GM23338 (cell line): ENCODE data around the gene ARFIP1. TPM values are rescaled to one million over a fixed set of nuclear protein-coding genes. Genes with fewer than 3 reads are reported as not detected.

Experiments used
- ATAC-seq: fragments of 200-7000 bp; cut with Tn5 transposase; 3 replicates; pipeline ENCODE4 v1.9.1; 2020
- DNase-seq: peaks from one replicate; pipeline ENCODE4 v3.0.0-alpha.2; 2015; ENCODE audit warnings: low spot score
- H2AFZ ChIP-seq: fragments of 200-600 bp; sonication (generic); 2 replicates; pipeline ENCODE4 v1.8.0; 2016; ENCODE audit warnings: antibody characterized with exemption, mild to moderate bottlenecking, moderate library complexity
- H3F3A ChIP-seq: fragments of 200-600 bp; sonication (generic); replicated peaks from 2 replicates; pipeline ENCODE4 v1.8.0; 2017; ENCODE audit warnings: antibody characterized with exemption, mixed run types, low read depth
- H3K27ac ChIP-seq: fragments of 200-600 bp; sonication (generic); 2 replicates; pipeline ENCODE4 v1.6.1; 2016; ENCODE audit warnings: low read depth
- H3K27me3 ChIP-seq: fragments of 200-600 bp; sonication (generic); 2 replicates; pipeline ENCODE4 v1.8.0; 2016; ENCODE audit warnings: mild to moderate bottlenecking, mixed run types, moderate library complexity; ENCODE audit not compliant: insufficient read depth
- H3K36me3 ChIP-seq: fragments of 200-600 bp; sonication (generic); 2 replicates; pipeline ENCODE4 v1.8.0; 2016; ENCODE audit warnings: mild to moderate bottlenecking; ENCODE audit not compliant: insufficient read depth
- H3K4me1 ChIP-seq: fragments of 200-600 bp; sonication (generic); 2 replicates; pipeline ENCODE4 v1.8.0; 2016; ENCODE audit warnings: mild to moderate bottlenecking, moderate library complexity; ENCODE audit not compliant: insufficient read depth
- H3K4me2 ChIP-seq: fragments of 200-600 bp; sonication (generic); 2 replicates; pipeline ENCODE4 v1.7.1; 2017; ENCODE audit warnings: mixed run types
- H3K4me3 ChIP-seq: fragments of 200-600 bp; sonication (generic); 2 replicates; pipeline ENCODE4 v1.6.1; 2016; ENCODE audit warnings: mixed run types
- H3K79me2 ChIP-seq: fragments of 200-600 bp; sonication (generic); replicated peaks from 2 replicates; pipeline ENCODE4 v1.8.0; 2017; ENCODE audit warnings: mild to moderate bottlenecking; ENCODE audit not compliant: insufficient read depth
- H3K9me2 ChIP-seq: fragments of 200-600 bp; sonication (generic); 2 replicates; pipeline ENCODE4 v1.8.0; 2017; ENCODE audit not compliant: insufficient read depth
- H4K20me1 ChIP-seq: fragments of 200-600 bp; sonication (generic); replicated peaks from 2 replicates; pipeline ENCODE4 v1.8.0; 2017; ENCODE audit warnings: mild to moderate bottlenecking; ENCODE audit not compliant: insufficient read depth
- H3K27ac Mint-ChIP-seq: 2 replicates; pipeline ENCODE4 v1.8.0; 2020; ENCODE audit warnings: inconsistent platforms, mild to moderate bottlenecking, moderate library complexity, mixed read lengths
- H3K27me3 Mint-ChIP-seq: 3 replicates; pipeline ENCODE4 v1.8.0; 2022; ENCODE audit warnings: low read depth, mild to moderate bottlenecking, moderate library complexity, mixed read lengths, inconsistent platforms; ENCODE audit not compliant: insufficient read depth, poor library complexity
- H3K36me3 Mint-ChIP-seq: 3 replicates; pipeline ENCODE4 v1.8.0; 2021; ENCODE audit warnings: low read depth, mild to moderate bottlenecking, inconsistent platforms, moderate library complexity, mixed read lengths
- H3K4me1 Mint-ChIP-seq: 3 replicates; pipeline ENCODE4 v1.8.0; 2020; ENCODE audit warnings: mild to moderate bottlenecking, inconsistent platforms, mixed read lengths
- H3K4me3 Mint-ChIP-seq: 3 replicates; pipeline ENCODE4 v1.8.0; 2021; ENCODE audit warnings: moderate library complexity, mild to moderate bottlenecking, inconsistent platforms, mixed read lengths
- H3K9me3 Mint-ChIP-seq: 3 replicates; pipeline ENCODE4 v1.8.0; 2020; ENCODE audit warnings: moderate library complexity, mild to moderate bottlenecking, inconsistent platforms, mixed read lengths
- CREB1 ChIP-seq: fragments of 250-450 bp; sonication (Bioruptor Pico); IDR thresholded peaks from 2 replicates; pipeline ENCODE4 v1.5.0; 2020; ENCODE audit warnings: low read depth, mild to moderate bottlenecking, moderate library complexity
- EZH2 ChIP-seq: fragments of 200-600 bp; sonication (generic); IDR thresholded peaks from one replicate; pipeline ENCODE4 v1.8.0; 2017; ENCODE audit warnings: antibody characterized with exemption, mild to moderate bottlenecking, low read depth; ENCODE audit not compliant: unreplicated experiment
- JUNB ChIP-seq: IDR thresholded peaks from one replicate; pipeline ENCODE4 v1.6.1; 2016; ENCODE audit warnings: antibody characterized with exemption; ENCODE audit not compliant: unreplicated experiment
- NANOG ChIP-seq: IDR thresholded peaks from 2 replicates; pipeline ENCODE4 v1.6.1; 2016; ENCODE audit warnings: antibody characterized with exemption, borderline replicate concordance
- POLR2AphosphoS5 ChIP-seq: IDR thresholded peaks from 2 replicates; pipeline ENCODE4 v1.6.1; 2016; ENCODE audit warnings: antibody characterized with exemption, low read depth
- STAT1 ChIP-seq: IDR thresholded peaks from one replicate; pipeline ENCODE4 v1.6.1; 2016; ENCODE audit warnings: antibody characterized with exemption; ENCODE audit not compliant: unreplicated experiment
- ZNF114 ChIP-seq: fragments of 250-450 bp; sonication (Bioruptor Pico); IDR thresholded peaks from 2 replicates; pipeline ENCODE4 v1.5.0; 2020; ENCODE audit warnings: mild to moderate bottlenecking, moderate library complexity
- polyA plus RNA-seq: library from polyadenylated mRNA; unstranded; fragments of >200 nt; fragmentation: Nextera tagmentation; extraction: Ambion mirVana; gene quantifications from 2 replicates; pipeline ENCODE4 v1.2.1, GENCODE V29; 2016
- total RNA-seq: library from RNA; depleted of rRNA; stranded (reverse); fragments of >200 nt; shearing (Covaris generic); gene quantifications from 2 replicates; pipeline ENCODE4 v1.2.3, GENCODE V29; 2014
- TF ChIP-seq, protein P1 (sequence below): fragments of 250-450 bp; sonication (Bioruptor Pico); IDR thresholded peaks from 2 replicates; pipeline ENCODE4 v1.5.0; 2020; ENCODE audit warnings: mild to moderate bottlenecking, moderate library complexity
- TF ChIP-seq, protein P2 (sequence below), 2 experiments: fragments of 200-600 bp in 1 of 2; sonication (generic) in 1 of 2; conservative IDR thresholded peaks; 2 replicates each; pipeline versions ENCODE4 v1.5.1 to v1.6.1; 2016 to 2017; ENCODE audit warnings: antibody characterized with exemption in 2 of 2, low read depth in 2 of 2, mild to moderate bottlenecking in 2 of 2, moderate library complexity in 1 of 2

The ARFIP1 gene
- total and polyA plus RNA-seq, 2 experiments from 2014 or later, result 46.0 to 49.6 TPM

DNA sequence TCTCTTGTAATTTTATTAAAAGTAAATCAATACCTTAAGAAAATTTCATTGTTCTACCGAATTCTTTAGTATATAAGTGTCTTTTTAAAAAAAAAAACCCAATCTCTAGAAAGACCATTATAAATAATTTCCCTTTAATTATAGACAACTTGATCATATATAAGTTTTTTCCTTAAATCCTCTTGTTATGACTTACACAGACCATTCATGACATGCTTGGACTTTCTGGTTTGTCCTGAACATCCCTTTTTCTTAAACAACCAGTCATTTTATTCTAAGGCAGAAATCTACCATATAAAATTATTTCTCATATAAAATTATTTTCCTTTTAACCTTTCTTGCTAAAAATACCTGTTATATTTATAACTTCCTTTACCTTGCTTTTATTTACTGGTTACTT lies 141.0 kb downstream of the ARFIP1 start (continued):
- TF ChIP-seq STAT1, result no peak
- TF ChIP-seq POLR2AphosphoS5, result no peak

DNA sequence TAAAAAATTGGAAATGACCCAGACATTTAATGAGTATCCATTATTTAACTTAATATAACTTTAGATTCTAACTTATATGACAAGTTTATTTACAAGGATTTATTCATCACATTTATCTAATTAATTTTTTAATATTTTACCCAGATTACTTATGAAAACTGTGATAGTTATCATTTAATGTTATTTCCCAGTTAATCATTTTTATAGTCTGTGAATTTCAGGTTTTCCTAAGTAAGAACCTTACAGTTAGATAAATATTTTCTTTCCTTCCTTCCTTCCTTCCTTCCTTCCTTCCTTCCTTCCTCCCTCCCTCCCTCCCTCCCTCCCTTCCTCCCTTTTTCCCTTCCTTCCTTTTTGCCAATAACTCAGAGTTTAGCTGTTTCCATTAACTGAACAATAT lies 141.5 kb downstream of the ARFIP1 start:
- Histone ChIP-seq H3K79me2 (no peaks in the 10 kb centered on the region), H3K27ac (no peak overlapping the region), H3K9me2 (no peaks in the 10 kb centered on the region), H3K4me1 (peaks cover 10% of the 10 kb centered on the region), H3F3A (no peaks in the 10 kb centered on the region), H3K4me3 (no peak overlapping the region), H2AFZ (no peak overlapping the region), H3K4me2 (no peak overlapping the region), H3K27me3 (no peaks in the 10 kb centered on the region), H3K36me3 (peaks cover 27% of the 10 kb centered on the region), H4K20me1 (no peaks in the 10 kb centered on the region)
- no peak for DNase-seq
- Mint-ChIP-seq H3K4me3 (no peak overlapping the region), H3K9me3 (peaks cover 41% of the 10 kb centered on the region), H3K4me1 (peaks cover 8% of the 10 kb centered on the region), H3K27ac (no peak overlapping the region), H3K36me3 (peaks cover 45% of the 10 kb centered on the region), H3K27me3 (peaks cover 5% of the 10 kb centered on the region)
- no peak for ATAC-seq
- TF ChIP-seq EZH2, result no peak
- no peak for TF ChIP-seq CREB1 (CRISPR knock-in tag)
- no peak for TF ChIP-seq NANOG
- no peak for TF ChIP-seq ZNF114 (CRISPR knock-in tag)
- no peak for TF ChIP-seq JUNB
- TF ChIP-seq, protein P1, sequence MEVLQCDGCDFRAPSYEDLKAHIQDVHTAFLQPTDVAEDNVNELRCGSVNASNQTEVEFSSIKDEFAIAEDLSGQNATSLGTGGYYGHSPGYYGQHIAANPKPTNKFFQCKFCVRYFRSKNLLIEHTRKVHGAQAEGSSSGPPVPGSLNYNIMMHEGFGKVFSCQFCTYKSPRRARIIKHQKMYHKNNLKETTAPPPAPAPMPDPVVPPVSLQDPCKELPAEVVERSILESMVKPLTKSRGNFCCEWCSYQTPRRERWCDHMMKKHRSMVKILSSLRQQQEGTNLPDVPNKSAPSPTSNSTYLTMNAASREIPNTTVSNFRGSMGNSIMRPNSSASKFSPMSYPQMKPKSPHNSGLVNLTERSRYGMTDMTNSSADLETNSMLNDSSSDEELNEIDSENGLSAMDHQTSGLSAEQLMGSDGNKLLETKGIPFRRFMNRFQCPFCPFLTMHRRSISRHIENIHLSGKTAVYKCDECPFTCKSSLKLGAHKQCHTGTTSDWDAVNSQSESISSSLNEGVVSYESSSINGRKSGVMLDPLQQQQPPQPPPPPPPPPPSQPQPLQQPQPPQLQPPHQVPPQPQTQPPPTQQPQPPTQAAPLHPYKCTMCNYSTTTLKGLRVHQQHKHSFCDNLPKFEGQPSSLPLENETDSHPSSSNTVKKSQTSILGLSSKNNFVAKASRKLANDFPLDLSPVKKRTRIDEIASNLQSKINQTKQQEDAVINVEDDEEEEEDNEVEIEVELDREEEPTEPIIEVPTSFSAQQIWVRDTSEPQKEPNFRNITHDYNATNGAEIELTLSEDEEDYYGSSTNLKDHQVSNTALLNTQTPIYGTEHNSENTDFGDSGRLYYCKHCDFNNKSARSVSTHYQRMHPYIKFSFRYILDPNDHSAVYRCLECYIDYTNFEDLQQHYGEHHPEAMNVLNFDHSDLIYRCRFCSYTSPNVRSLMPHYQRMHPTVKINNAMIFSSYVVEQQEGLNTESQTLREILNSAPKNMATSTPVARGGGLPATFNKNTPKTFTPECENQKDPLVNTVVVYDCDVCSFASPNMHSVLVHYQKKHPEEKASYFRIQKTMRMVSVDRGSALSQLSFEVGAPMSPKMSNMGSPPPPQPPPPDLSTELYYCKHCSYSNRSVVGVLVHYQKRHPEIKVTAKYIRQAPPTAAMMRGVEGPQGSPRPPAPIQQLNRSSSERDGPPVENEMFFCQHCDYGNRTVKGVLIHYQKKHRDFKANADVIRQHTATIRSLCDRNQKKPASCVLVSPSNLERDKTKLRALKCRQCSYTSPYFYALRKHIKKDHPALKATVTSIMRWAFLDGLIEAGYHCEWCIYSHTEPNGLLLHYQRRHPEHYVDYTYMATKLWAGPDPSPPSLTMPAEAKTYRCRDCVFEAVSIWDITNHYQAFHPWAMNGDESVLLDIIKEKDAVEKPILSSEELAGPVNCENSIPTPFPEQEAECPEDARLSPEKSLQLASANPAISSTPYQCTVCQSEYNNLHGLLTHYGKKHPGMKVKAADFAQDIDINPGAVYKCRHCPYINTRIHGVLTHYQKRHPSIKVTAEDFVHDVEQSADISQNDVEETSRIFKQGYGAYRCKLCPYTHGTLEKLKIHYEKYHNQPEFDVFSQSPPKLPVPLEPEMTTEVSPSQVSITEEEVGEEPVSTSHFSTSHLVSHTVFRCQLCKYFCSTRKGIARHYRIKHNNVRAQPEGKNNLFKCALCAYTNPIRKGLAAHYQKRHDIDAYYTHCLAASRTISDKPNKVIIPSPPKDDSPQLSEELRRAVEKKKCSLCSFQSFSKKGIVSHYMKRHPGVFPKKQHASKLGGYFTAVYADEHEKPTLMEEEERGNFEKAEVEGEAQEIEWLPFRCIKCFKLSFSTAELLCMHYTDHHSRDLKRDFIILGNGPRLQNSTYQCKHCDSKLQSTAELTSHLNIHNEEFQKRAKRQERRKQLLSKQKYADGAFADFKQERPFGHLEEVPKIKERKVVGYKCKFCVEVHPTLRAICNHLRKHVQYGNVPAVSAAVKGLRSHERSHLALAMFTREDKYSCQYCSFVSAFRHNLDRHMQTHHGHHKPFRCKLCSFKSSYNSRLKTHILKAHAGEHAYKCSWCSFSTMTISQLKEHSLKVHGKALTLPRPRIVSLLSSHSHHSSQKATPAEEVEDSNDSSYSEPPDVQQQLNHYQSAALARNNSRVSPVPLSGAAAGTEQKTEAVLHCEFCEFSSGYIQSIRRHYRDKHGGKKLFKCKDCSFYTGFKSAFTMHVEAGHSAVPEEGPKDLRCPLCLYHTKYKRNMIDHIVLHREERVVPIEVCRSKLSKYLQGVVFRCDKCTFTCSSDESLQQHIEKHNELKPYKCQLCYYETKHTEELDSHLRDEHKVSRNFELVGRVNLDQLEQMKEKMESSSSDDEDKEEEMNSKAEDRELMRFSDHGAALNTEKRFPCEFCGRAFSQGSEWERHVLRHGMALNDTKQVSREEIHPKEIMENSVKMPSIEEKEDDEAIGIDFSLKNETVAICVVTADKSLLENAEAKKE (CRISPR knock-in tag), result no peak
- TF ChIP-seq STAT1, result no peak
- TF ChIP-seq, protein P2, sequence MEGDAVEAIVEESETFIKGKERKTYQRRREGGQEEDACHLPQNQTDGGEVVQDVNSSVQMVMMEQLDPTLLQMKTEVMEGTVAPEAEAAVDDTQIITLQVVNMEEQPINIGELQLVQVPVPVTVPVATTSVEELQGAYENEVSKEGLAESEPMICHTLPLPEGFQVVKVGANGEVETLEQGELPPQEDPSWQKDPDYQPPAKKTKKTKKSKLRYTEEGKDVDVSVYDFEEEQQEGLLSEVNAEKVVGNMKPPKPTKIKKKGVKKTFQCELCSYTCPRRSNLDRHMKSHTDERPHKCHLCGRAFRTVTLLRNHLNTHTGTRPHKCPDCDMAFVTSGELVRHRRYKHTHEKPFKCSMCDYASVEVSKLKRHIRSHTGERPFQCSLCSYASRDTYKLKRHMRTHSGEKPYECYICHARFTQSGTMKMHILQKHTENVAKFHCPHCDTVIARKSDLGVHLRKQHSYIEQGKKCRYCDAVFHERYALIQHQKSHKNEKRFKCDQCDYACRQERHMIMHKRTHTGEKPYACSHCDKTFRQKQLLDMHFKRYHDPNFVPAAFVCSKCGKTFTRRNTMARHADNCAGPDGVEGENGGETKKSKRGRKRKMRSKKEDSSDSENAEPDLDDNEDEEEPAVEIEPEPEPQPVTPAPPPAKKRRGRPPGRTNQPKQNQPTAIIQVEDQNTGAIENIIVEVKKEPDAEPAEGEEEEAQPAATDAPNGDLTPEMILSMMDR (conservative IDR thresholded peaks at IDR 0.05; ENCODE audit: low read depth in 2 of 2), result no peak
- no peak for TF ChIP-seq POLR2AphosphoS5
